Neuron (in vitro differentiated cells): Measurements from ENCODE around the gene WRAP73.

Experiments used
- H2AFZ ChIP-seq: one replicate; pipeline ENCODE4 v1.6.1; 2013; ENCODE audit warnings: low read depth, mild to moderate bottlenecking, inconsistent platforms, low read length, moderate library complexity
- H3K27me3 ChIP-seq: one replicate; pipeline ENCODE4 v1.6.1; 2013; ENCODE audit warnings: low read length; ENCODE audit not compliant: insufficient read depth
- H3K36me3 ChIP-seq: one replicate; pipeline ENCODE4 v1.6.1; 2013; ENCODE audit warnings: low read length; ENCODE audit not compliant: insufficient read depth
- H3K4me1 ChIP-seq: one replicate; pipeline ENCODE4 v1.6.1; 2013; ENCODE audit warnings: low read length; ENCODE audit not compliant: insufficient read depth
- H3K4me3 ChIP-seq: 2 replicates; pipeline ENCODE4 v1.5.1; 2013; ENCODE audit warnings: mild to moderate bottlenecking, low read length, moderate library complexity
- H3K9me3 ChIP-seq: one replicate; pipeline ENCODE4 v1.6.1; 2013; ENCODE audit warnings: low read length

The WRAP73 gene

GRCh38 chr1:3600354-3600753 lies 49.5 kb downstream of the WRAP73 start:
- no peaks in the 10 kb centered on the region for H3K27me3 ChIP-seq
- H3K4me1 ChIP-seq: peaks cover 26% of the 10 kb centered on the region
- H3K4me3 ChIP-seq: no peak overlapping the region
- no peaks in the 10 kb centered on the region for H3K9me3 ChIP-seq
- H3K36me3 ChIP-seq: no peaks in the 10 kb centered on the region
- H2AFZ ChIP-seq: no peak overlapping the region

- H3K4me3 ChIP-seq: no peak overlapping the region
- no peaks in the 10 kb centered on the region for H3K27me3 ChIP-seq
- H3K4me1 ChIP-seq: peaks cover 26% of the 10 kb centered on the region
- no peaks in the 10 kb centered on the region for H3K9me3 ChIP-seq
- no peak overlapping the region for H2AFZ ChIP-seq
- no peaks in the 10 kb centered on the region for H3K36me3 ChIP-seq
Measured at GRCh38 chr1:3599816-3600215, 50.1 kb downstream of the WRAP73 start.

GRCh38 chr1:3599286-3599811 lies 50.6 kb downstream of the WRAP73 start:
- H3K9me3 ChIP-seq: no peaks in the 10 kb centered on the region
- H3K4me1 ChIP-seq: peaks cover 26% of the 10 kb centered on the region
- no peak overlapping the region for H3K4me3 ChIP-seq
- no peaks in the 10 kb centered on the region for H3K27me3 ChIP-seq
- H3K36me3 ChIP-seq: no peaks in the 10 kb centered on the region
- no peak overlapping the region for H2AFZ ChIP-seq

GRCh38 chr1:3598522-3599285 lies 51.2 kb downstream of the WRAP73 start:
- Histone ChIP-seq H3K4me3 (no peak overlapping the region), H3K27me3 (no peaks in the 10 kb centered on the region), H3K4me1 (peaks cover 26% of the 10 kb centered on the region), H3K9me3 (no peaks in the 10 kb centered on the region), H2AFZ (no peak overlapping the region), H3K36me3 (no peaks in the 10 kb centered on the region)

DNA sequence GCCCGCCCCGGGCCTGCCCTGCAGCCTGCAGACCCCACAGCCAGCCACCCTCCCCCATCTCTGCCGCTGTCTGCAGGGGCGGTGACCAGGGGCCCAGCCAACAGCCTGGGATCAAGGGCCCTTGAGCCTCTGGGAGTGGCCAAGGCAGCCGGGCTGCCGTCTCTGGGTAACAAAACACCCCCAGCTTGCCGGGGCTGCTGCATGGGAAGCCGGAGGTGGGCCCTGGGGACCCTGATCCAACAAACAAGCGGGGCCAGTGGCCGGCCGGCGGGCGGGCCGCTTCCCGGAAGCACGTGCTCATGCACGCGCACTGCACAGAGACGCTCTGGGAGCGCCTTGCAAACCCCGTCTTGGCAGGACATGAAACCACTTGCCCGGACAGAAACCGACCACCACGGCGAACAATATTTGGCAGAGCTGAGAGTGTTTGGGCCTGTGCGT lies 51.8 kb downstream of the WRAP73 start:
- Histone ChIP-seq H3K36me3 (no peaks in the 10 kb centered on the region), H3K9me3 (no peaks in the 10 kb centered on the region), H2AFZ (peak overlapping the region; percentile 27), H3K4me1 (peaks cover 27% of the 10 kb centered on the region), H3K27me3 (no peaks in the 10 kb centered on the region), H3K4me3 (no peak overlapping the region)

DNA sequence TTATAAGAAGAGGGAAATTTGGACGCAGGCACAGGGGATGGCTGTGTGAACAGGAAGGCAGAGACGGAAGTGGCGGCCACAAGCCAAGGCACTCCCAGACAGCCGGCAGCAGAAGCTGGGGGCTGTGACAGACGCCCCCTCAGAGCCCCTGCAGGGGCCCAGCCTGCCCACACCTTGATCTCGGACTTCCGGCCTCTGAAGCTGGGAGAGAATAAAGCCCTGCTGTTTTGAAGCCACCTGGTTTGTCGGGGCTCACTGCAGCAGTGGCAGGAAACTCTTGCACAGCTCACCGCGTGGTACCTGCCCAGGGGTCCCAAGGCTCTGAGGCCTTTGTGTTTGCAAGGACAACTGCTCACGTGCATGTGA lies 52.3 kb downstream of the WRAP73 start:
- Histone ChIP-seq H3K4me3 (no peak overlapping the region), H3K36me3 (no peaks in the 10 kb centered on the region), H3K4me1 (peaks cover 29% of the 10 kb centered on the region), H2AFZ (peak overlapping the region; percentile 27), H3K9me3 (no peaks in the 10 kb centered on the region), H3K27me3 (no peaks in the 10 kb centered on the region)

DNA sequence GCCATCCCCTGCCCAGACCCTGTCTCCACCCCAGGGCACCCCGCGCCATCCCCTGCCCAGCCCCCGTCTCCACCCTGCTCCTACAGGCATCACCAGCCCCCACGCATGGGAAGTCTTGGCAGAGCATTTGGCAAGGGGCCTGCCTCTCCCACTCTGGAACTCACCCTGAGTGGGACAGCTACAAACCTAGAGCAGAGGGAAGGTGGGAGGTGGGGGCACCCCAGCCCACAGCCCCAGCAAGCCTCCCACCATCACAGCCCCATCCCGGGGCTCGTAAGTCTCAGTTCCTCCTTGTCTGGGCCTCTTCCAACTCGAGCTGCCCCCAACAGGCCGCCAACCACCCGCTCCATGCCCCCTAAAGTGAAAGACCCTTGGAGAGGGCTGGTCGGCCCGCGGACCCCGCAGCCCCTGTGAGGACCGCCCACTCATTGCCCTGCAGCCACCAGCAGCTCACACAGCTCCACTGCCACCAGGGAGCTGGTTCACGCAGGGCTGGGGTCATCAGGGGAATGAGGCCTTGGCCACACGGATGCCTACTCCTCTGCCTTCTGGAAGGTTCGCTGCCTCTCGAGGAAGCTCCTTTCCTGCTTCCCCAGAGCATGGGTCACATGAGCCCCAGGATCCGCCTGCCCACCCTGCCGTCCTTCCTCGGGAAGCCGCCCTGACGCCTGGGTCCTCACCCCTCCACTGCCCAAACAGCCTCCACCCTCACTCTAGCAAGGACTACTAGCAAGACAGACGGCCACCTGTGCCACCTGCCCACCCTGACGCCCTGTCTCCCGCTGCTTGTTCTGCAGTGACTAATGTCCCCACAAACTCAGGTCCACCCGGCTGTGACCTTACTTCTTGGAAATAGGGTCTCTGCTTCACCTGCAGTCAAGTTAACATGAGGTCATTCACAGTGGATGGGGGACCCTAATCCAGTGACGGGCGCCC lies 53.0 kb downstream of the WRAP73 start:
- Histone ChIP-seq H3K27me3 (no peaks in the 10 kb centered on the region), H3K36me3 (no peaks in the 10 kb centered on the region), H3K4me1 (peaks cover 29% of the 10 kb centered on the region), H3K9me3 (no peaks in the 10 kb centered on the region), H2AFZ (no peak overlapping the region), H3K4me3 (no peak overlapping the region)

DNA sequence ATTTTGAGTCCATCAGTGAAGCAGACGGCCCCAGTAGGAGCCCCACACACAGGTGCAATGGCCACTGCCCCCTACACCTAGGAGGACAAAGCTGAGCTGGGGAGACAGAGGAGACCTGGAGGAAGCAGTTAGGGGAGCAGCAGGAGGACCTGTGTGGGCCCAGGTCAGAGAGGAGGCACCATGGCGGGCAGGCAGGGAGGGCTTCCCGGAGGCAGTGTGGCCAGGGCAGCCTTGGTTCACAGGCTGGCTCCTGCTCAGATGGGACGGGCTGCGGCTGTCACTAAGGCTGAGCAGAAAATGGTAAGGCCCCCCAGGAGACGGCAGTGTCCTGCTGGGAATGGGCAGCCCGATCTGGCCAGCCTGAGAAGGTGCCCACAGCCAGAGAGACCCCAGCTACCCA lies 54.0 kb downstream of the WRAP73 start:
- H3K36me3 ChIP-seq: no peaks in the 10 kb centered on the region
- H2AFZ ChIP-seq: no peak overlapping the region
- no peaks in the 10 kb centered on the region for H3K27me3 ChIP-seq
- no peaks in the 10 kb centered on the region for H3K9me3 ChIP-seq
- H3K4me1 ChIP-seq: peaks cover 33% of the 10 kb centered on the region
- no peak overlapping the region for H3K4me3 ChIP-seq

DNA sequence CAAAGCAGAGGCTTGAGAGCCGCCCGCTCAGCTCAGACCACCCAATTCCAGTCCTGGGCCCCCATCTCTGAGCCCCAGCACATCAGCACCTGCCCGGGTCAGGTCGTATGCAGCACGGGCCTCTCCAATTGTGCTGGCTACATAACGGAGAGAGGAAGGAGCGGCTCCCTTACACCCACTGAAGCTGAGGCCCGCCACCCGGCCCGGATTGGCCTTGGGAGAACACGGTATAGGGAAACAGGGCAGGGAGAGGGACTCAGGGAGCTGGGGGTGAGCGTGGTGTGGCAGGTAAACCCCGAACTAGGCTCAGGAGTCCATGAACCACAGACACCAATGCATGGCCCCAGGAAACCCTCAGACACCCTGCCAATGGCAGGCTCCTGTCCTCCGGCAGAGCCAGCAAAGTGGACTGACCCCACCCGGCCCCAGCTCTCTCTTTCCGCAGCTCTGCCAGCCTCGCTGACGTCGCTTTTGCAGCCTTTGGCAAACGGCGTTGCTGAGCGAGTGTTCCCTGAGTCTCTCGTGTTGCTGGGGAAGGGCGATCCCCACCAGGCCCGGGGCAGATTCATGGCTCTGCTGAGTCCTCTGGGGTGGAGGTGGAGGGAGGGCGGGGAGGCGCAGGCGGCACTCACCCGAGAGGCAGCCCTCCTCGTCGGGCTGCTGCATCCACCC lies 55.1 kb downstream of the WRAP73 start:
- Histone ChIP-seq H3K4me1 (peaks cover 44% of the 10 kb centered on the region), H3K36me3 (no peaks in the 10 kb centered on the region), H3K9me3 (no peaks in the 10 kb centered on the region), H3K27me3 (no peaks in the 10 kb centered on the region), H2AFZ (no peak overlapping the region), H3K4me3 (no peak overlapping the region)

DNA sequence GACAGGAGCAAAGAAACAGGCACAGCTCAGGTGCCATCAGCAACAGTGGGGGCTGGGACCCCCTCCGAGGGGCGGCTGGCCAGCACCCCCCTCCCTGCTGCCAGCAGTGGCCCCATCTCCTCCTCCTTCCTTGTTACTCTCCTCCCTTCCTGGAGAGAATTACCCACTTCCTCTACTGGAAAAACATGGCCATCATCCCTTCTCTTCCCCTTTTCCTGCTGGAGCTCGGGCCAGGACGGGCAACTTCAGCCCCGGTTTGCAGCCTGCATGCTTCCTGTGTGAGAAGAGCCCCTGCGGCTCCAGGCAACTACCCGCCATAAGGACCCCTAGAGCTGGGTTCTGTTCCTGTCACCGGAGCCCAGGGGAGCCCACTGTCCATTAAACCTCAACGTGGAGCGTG lies 56.2 kb downstream of the WRAP73 start:
- H3K4me3 ChIP-seq: no peak overlapping the region
- no peaks in the 10 kb centered on the region for H3K27me3 ChIP-seq
- H3K4me1 ChIP-seq: peaks cover 38% of the 10 kb centered on the region
- no peaks in the 10 kb centered on the region for H3K36me3 ChIP-seq
- no peak overlapping the region for H2AFZ ChIP-seq
- H3K9me3 ChIP-seq: no peaks in the 10 kb centered on the region

DNA sequence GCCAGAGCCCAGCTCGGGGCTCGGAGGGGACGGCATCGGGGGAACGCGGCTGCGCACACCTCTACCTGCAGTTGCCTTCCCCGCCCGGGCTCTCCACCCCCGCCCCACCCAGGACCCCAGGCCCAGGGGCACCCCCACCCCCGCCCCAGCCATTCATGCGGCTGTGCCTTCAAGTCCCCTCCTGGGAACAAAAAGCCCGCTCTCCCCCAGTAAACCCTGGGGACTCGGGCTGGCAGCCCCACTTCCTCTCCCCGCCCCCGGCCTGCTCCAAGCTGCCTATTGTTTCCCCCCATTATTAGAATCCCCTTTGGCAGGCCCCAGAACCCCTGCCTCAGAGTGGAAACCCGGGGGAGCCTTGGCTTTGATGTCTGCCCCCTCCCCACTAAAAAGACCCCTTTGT lies 56.6 kb downstream of the WRAP73 start:
- Histone ChIP-seq H2AFZ (no peak overlapping the region), H3K9me3 (no peaks in the 10 kb centered on the region), H3K27me3 (no peaks in the 10 kb centered on the region), H3K4me3 (no peak overlapping the region), H3K4me1 (peaks cover 37% of the 10 kb centered on the region), H3K36me3 (no peaks in the 10 kb centered on the region)

GRCh38 chr1:3590951-3591865 lies 58.7 kb downstream of the WRAP73 start:
- Histone ChIP-seq H3K9me3 (no peaks in the 10 kb centered on the region), H3K4me3 (no peak overlapping the region), H3K36me3 (no peaks in the 10 kb centered on the region), H3K27me3 (no peaks in the 10 kb centered on the region), H3K4me1 (peaks cover 23% of the 10 kb centered on the region), H2AFZ (no peak overlapping the region)
